Right ventricle myocardium superior (tissue), 1 donor: ENCODE data around the gene RBM15B. TPM values are rescaled to one million over a fixed set of nuclear protein-coding genes. Genes with fewer than 3 reads are reported as not detected.
"Not testable (repeated sequence)": the region's sequence is repeated elsewhere in the genome, so short reads cannot be mapped to it uniquely, and the experiment has no call there.

Experiments
- ATAC-seq: fragments of 200-7000 bp; cut with Tn5 transposase; one replicate; pipeline ENCODE4 v1.9.1; 2020; ENCODE audit warnings: mild to moderate bottlenecking; ENCODE audit not compliant: poor library complexity
- DNase-seq: peaks from one replicate; pipeline ENCODE4 v3.0.0-alpha.2; 2020
- intact Hi-C: fragments of 100-400 bp; cut with DNase I; formaldehyde crosslinking; loops from one replicate; pipeline ENCODE4 v1.11.2; 2022
- total RNA-seq: library from RNA; stranded (reverse); fragmentation: NEBNext Ultra II Directional; extraction: Animal tissue kit (Norgen Biotek cat#: 25700); gene quantifications from one replicate; pipeline ENCODE4 v1.2.1, GENCODE V29; 2021
- donor health status: DM: no; HTN: yes; CAD: no; lungs with severe emphysema.

Gene RBM15B
- total RNA-seq, 1 donor from 2014 or later: 9.9 TPM

- intact Hi-C loops: no loop called here
- DNase-seq (no peak), ATAC-seq (no peak)
Measured at GRCh38 chr3:51375136-51375535, 15.9 kb upstream of the RBM15B start.

DNA sequence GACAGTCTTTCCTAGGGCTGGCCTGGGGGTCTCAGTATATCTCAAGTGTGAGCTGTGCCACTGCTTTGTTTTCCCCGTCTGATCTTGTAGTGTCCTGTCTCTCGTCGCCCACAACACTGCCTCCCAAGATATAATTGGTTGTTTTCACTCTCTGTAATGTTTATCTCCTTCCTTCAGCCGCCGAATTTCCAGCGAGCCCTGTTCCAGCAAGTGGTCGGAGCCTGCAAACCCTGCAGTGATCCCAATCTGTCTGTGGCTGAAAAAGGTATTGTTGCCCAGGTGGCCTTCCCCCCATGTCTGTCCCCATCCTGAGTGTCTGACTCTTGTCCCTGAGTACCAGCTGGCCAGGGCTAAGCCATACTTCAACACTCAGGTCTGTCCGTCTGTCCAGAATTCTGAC lies 15.5 kb upstream of the RBM15B start:
- no peak for DNase-seq
- no peak for ATAC-seq
- intact Hi-C loops: no loop called here

GRCh38 chr3:51378065-51378464 lies 13.0 kb upstream of the RBM15B start:
- ATAC-seq (no peak), DNase-seq (no peak)
- intact Hi-C loops: no loop called here

- intact Hi-C loops: no loop called here
- ATAC-seq (no peak), DNase-seq (no peak)
Measured at GRCh38 chr3:51378726-51379125, 12.4 kb upstream of the RBM15B start.

- DNase-seq (no peak), ATAC-seq (no peak)
- intact Hi-C loops: no loop called here
Measured at GRCh38 chr3:51379301-51379700, 11.8 kb upstream of the RBM15B start.

DNA sequence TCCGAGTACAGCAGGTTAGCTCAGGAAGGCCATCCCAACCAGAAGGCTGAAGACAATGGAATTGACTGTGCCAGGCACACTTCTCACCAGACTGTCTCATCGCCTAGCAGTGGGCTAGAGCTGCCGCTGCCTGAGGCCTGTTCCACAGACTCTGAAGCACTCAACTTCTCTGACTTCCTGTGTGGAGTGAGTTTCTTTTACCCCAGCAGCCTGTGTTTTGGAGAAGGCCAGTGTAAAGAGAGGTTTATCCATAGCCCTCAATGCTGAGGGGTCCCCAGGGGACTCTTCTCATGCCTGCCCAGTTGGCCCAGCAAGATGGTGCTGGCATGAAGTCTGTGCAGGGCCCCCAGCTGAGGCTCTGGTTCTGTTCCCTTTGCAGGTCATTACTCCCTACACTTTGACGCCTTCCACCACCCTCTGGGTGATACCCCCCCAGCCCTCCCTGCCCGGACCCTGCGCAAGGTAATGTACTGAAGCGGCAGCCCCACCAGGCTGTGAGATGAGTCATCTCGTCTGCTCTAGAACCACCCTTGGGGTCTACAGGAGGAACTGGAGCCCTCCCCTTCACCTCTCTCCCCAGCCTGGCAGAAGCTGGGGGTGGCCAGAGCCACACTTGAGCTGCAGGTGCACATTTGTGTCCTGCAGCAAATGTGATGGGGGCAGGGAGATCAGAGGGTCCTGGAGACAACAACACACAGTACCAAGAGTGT lies 11.2 kb upstream of the RBM15B start:
- intact Hi-C loops: loop anchor here (10.0 kb wide), 1 partner anchor 305 kb away; no protein-coding TSS in a partner anchor

DNA sequence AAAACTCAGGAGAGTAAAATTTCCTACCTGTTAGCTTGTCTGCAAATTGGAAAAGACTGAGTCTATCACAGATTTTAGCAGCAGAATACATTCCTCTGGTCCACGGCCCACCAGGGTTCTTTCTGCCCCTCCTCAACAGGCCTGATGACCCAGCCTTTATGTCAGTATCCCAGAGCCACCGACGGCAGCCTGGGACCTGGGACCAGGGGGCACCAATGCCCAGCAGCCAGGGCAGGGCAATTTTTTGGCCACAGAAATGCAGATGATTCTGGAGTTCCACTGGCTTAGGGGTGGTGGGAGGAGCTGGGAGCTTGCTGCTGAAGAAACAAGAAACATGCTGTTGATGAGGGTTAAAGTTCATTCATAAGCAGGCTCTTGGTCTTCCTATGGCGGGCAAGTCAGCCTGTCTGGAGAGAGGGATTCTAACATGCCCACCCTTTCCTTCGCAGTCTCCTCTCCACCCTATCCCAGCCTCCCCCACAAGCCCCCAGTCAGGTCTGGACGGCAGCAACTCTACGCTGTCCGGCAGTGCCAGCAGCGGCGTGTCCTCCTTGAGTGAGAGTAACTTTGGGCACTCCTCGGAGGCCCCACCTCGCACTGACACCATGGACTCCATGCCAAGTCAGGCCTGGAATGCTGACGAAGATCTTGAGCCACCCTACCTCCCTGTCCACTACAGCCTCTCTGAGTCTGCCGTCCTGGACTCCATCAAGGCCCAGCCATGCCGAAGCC lies 10.3 kb upstream of the RBM15B start:
- DNase-seq (no peak), ATAC-seq (no peak)
- intact Hi-C loops: loop anchor here (10.0 kb wide), 1 partner anchor 304 kb away; no protein-coding TSS in a partner anchor

More for the DNA sequence above, 11.2 kb upstream of the RBM15B start:
- ATAC-seq: no peak
- no peak for DNase-seq

- ATAC-seq (no peak), DNase-seq (no peak)
Measured at GRCh38 chr3:51381333-51381705, 9.8 kb upstream of the RBM15B start.

DNA sequence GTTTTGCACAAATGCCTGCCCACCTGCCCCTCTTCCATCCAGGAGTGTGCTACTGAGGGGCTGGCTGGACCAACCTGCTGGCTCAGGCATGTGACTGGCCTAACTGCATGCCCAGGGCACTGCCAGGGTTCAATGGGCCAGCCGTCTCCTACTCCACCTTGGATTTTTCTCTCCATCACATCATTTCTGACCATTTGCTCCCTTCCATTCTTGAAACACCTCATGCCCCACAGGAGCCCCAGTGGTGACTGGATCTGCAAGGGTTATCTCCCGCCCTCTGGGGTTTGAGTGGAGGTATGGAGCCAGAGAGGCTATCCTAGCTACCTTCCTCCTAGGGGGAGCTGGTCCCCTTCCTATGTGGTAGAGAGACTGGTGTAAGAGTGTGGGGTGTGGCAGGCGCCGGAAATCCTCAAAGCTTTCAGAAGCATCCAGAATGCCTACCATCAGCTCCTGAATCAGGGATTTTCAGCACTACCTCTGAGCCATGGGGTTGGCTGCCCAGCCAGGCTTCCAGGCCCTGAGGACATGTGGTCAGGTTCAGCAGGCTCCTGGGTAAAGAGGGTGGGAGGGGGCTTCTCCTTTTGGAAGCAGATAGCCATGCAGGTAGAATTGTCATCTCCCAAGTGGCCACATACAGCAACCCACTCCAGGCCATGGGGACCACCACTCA lies 8.9 kb upstream of the RBM15B start:
- ATAC-seq: no peak
- intact Hi-C loops: loop anchor here (10.0 kb wide), 1 partner anchor 303 kb away; no protein-coding TSS in a partner anchor

More at GRCh38 chr3:51381333-51381705, 9.8 kb upstream of the RBM15B start:
- intact Hi-C loops: loop anchor here (10.0 kb wide), 1 partner anchor 303 kb away; no protein-coding TSS in a partner anchor

DNA sequence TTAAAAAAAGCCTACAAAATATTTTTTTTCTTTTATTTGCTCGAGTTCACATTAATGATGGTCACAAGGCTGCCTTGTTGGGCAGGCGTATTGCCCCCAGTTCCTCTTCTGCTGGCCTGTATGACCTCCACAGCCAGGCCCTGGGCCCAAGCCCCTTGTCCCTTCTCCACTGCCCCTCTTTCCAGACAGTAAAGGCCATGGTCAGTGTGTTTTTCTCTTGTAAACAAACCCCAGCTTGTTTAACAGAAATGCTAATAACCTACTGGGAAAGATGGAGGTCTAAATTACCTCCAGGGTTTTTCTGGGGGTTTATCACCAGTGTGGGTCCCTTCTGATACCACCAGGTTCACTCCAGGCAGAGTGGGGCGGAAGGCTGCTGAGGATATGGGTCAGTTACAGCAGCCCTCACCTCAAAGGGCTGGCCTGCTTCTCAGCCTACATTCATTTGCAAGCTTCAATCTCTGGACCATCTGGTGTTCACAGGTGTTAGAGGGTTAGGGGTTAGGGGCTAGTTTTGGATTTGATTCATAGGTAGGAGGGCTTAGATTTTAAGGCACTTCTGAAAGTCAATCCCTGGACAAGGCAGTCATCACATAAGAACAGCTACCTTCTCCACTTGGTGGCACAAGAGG lies 8.0 kb upstream of the RBM15B start:
- no peak for DNase-seq
- no peak for ATAC-seq
- intact Hi-C loops: loop anchor here (10.0 kb wide), 1 partner anchor 302 kb away; no protein-coding TSS in a partner anchor

More for the DNA sequence above, 8.9 kb upstream of the RBM15B start:
- no peak for DNase-seq

GRCh38 chr3:51384055-51384725 lies 6.9 kb upstream of the RBM15B start:
- intact Hi-C loops: loop anchor here (10.0 kb wide), 1 partner anchor 301 kb away; no protein-coding TSS in a partner anchor
- ATAC-seq (peak; percentile 47), DNase-seq (peak; percentile 65)

GRCh38 chr3:51384726-51385473 lies 6.2 kb upstream of the RBM15B start, which contains the start of gene MANF:
TSS of gene MANF (plus strand) at chr3:51385291. CDS start at chr3:51385343, 52 bp downstream.
- ATAC-seq: peak; percentile 98
- peak; percentile 99 for DNase-seq
- intact Hi-C loops: loop anchor here (5.0 to 10.0 kb wide), 2 partner anchors 300 to 768 kb away; partner anchors contain the start of gene MAPKAPK3

DNA sequence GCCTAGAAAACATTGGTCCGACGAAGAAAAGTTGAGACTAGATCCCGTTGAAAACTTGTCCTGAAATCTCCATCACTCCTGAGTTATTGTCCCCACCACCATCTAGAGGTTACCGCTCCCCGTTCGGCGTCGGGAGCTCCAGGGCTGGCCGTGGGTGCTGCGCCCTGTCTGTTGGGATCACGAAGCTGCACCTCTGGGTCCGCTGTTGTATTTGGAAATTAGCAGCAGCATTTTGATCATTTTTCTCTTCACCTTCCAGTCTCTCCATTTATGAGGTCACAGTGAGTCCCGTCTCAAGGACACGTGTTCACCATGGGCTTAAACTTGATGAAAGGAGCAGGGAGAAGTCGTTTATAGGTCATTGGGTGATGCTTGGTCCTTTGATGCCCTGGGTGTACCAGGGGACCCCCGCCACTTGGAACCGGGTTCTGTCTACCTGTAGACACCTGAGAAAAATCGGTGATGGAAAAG lies 5.4 kb upstream of the RBM15B start:
- DNase-seq: no peak
- intact Hi-C loops: loop anchor here (5.0 to 10.0 kb wide), 2 partner anchors 299 to 768 kb away; partner anchors contain the start of gene MAPKAPK3
- no peak for ATAC-seq

DNA sequence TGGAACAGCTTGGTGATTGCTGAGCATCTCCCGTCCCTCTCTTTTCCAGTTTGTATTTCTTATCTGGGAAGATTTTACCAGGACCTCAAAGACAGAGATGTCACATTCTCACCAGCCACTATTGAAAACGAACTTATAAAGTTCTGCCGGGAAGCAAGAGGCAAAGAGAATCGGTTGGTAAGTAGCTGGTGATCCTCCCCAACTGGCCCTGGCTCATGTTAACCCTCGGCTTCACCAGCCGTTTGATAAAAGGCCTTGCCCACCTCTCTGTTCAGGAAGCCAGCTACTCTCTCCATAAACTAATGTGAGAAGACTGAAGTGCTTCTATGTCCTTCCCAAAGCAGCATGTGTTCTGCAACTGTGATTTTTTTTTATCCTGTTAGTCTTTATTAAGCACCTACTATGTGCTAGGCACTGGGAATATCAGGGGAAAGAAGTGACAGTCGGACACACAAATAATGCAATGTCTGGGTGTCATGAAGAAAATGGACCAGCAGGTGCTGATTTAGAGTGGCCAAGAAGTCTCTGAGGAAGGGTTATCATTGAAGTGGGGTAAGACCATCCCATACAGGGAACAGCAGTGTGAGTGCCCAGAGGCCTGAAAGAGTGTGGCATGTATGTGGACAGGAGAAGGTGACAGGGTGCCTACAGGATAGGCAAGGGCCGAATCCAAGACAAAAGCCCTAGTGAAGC lies 4.8 kb upstream of the RBM15B start:
- intact Hi-C loops: loop anchor here (5.0 to 10.0 kb wide), 2 partner anchors 298 to 769 kb away; partner anchors contain the start of gene MAPKAPK3
- no peak for DNase-seq
- ATAC-seq: no peak

DNA sequence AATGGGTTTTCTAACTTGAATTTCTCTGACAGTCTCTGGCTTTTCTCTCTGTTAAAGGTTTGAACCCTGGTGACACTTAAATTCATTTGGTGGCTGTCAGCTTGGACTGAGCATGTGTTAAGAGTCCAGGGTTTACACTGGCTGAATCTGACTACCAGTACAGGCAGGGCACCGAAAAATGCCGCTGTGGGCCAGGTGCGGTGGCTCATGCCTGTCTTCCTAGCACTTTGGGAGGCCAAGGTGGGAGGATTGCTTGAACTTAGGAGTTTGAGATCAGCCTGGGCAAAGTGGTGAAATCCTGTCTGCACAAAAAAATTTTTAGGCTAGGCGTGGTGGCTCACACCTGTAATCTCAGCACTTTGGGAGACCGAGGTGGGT lies 4.2 kb upstream of the RBM15B start:
- intact Hi-C loops: loop anchor here (5.0 to 10.0 kb wide), 2 partner anchors 298 to 770 kb away; partner anchors contain the start of gene MAPKAPK3
- ATAC-seq: no peak
- no peak for DNase-seq

- ATAC-seq, DNase-seq: not testable (repeated sequence)
- intact Hi-C loops: loop anchor here (5.0 to 10.0 kb wide), 2 partner anchors 298 to 770 kb away; partner anchors contain the start of gene MAPKAPK3
Measured at GRCh38 chr3:51387281-51387680, 3.8 kb upstream of the RBM15B start.
